Measurements from ENCODE around the gene UBXN2A.

Gene UBXN2A

GRCh38 chr2:23905155-23905554 lies 35.1 kb upstream of the UBXN2A start:
- H3K14ac ChIP-seq (ENCODE audit: low read length), result no peak overlapping the region
- H2BK5ac ChIP-seq (ENCODE audit: low read length), result no peak overlapping the region
- no peaks in the 10 kb centered on the region for H3K9me3 ChIP-seq (replicated peaks in 1 of 2; ENCODE audit: control insufficient read depth in 2 of 2, insufficient read depth in 1 of 2, low read depth in 1 of 2, low read length in 2 of 2)
- no peak overlapping the region for H2BK15ac ChIP-seq (ENCODE audit: low read length)
- DNase-seq (ENCODE audit: low spot score), result no peak
- no CpG with 5 or more reads among the region's 2 CpGs for WGBS, 2 donors (ENCODE audit: extremely low coverage in 2 of 2, insufficient read length in 2 of 2, insufficient replicate concordance in 1 of 2)
- no peak overlapping the region for H2BK12ac ChIP-seq (ENCODE audit: low read length)
- H3K4me1 ChIP-seq (ENCODE audit: control insufficient read depth in 2 of 2, insufficient read depth in 1 of 2, low read depth in 1 of 2, low read length in 2 of 2), result peaks cover 3 to 9% of the 10 kb centered on the region in 2 donors
- H3K79me1 ChIP-seq (ENCODE audit: low read depth, low read length), result no peaks in the 10 kb centered on the region
- no peak overlapping the region for H3K18ac ChIP-seq (ENCODE audit: low read length)
- H3K9ac ChIP-seq (ENCODE audit: low read depth, low read length, poor library complexity), result no peak overlapping the region
- H3K27ac ChIP-seq (replicated peaks; ENCODE audit: low read length), result no peak overlapping the region
- no peak overlapping the region for H2AK5ac ChIP-seq (ENCODE audit: low read depth, low read length)
- no peak overlapping the region for H3K4me3 ChIP-seq (ENCODE audit: low read length in 2 of 2)
- H2BK120ac ChIP-seq (ENCODE audit: low read depth, low read length), result no peak overlapping the region
- no peak overlapping the region for H2AFZ ChIP-seq (ENCODE audit: low read length)
- H4K8ac ChIP-seq (ENCODE audit: low read depth, low read length), result no peak overlapping the region
- no peak overlapping the region for H3K23ac ChIP-seq (ENCODE audit: low read depth, low read length, poor library complexity)
- H3K4me2 ChIP-seq (ENCODE audit: insufficient read depth, low read length, poor library complexity, severe bottlenecking), result no peak overlapping the region
- H4K91ac ChIP-seq (ENCODE audit: low read depth, low read length, poor library complexity), result no peak overlapping the region
- H3K4ac ChIP-seq (ENCODE audit: low read length), result no peak overlapping the region
- no peaks in the 10 kb centered on the region for H3K36me3 ChIP-seq (replicated peaks in 1 of 2; ENCODE audit: control insufficient read depth in 2 of 2, insufficient read depth in 2 of 2, low read length in 2 of 2)
- H3K27me3 ChIP-seq (ENCODE audit: control insufficient read depth in 3 of 3, insufficient read depth in 3 of 3, low read depth in 1 of 3, low read length in 3 of 3), result no peaks in the 10 kb centered on the region

DNA sequence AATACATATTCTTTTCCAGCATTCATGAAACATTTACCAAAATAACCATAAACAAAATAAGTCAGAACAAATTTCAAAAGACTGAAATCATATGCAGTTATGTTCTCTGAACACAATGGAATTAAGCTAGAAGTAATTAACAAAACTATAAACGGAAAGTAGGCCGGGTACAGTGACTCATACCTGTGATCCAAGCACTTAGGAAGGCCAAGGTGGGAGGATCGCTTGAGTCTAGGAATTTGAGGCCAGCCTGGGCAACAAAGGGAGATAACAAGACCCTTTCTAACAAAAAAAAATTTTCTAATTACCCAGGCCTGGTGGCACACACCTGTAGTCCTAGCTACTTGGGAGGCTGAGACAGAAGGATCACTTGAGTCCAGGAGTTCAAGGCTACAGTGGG lies 28.2 kb upstream of the UBXN2A start:
- peaks cover 3% of the 10 kb centered on the region for H3K79me1 ChIP-seq (ENCODE audit: low read depth, low read length)
- no peak overlapping the region for H2AFZ ChIP-seq (ENCODE audit: low read length)
- H3K4me1 ChIP-seq (ENCODE audit: control insufficient read depth in 2 of 2, insufficient read depth in 1 of 2, low read depth in 1 of 2, low read length in 2 of 2), result peaks cover 0 to 2% of the 10 kb centered on the region in 2 donors
- no peak overlapping the region for H3K9ac ChIP-seq (ENCODE audit: low read depth, low read length, poor library complexity)
- H3K4ac ChIP-seq (ENCODE audit: low read length), result no peak overlapping the region
- H3K14ac ChIP-seq (ENCODE audit: low read length), result no peak overlapping the region
- H4K91ac ChIP-seq (ENCODE audit: low read depth, low read length, poor library complexity), result no peak overlapping the region
- no peak overlapping the region for H4K8ac ChIP-seq (ENCODE audit: low read depth, low read length)
- no peak overlapping the region for H2BK5ac ChIP-seq (ENCODE audit: low read length)
- no CpG with 5 or more reads among the region's 3 CpGs for WGBS, 2 donors (ENCODE audit: extremely low coverage in 2 of 2, insufficient read length in 2 of 2, insufficient replicate concordance in 1 of 2)
- H2BK120ac ChIP-seq (ENCODE audit: low read depth, low read length), result no peak overlapping the region
- no peak overlapping the region for H3K18ac ChIP-seq (ENCODE audit: low read length)
- no peak overlapping the region for H2BK15ac ChIP-seq (ENCODE audit: low read length)
- no peaks in the 10 kb centered on the region for H3K27me3 ChIP-seq (ENCODE audit: control insufficient read depth in 3 of 3, insufficient read depth in 3 of 3, low read depth in 1 of 3, low read length in 3 of 3)
- peaks cover 0 to 4% of the 10 kb centered on the region in 2 donors for H3K36me3 ChIP-seq (replicated peaks in 1 of 2; ENCODE audit: control insufficient read depth in 2 of 2, insufficient read depth in 2 of 2, low read length in 2 of 2)
- H3K9me3 ChIP-seq (replicated peaks in 1 of 2; ENCODE audit: control insufficient read depth in 2 of 2, insufficient read depth in 1 of 2, low read depth in 1 of 2, low read length in 2 of 2), result no peaks in the 10 kb centered on the region
- H3K4me3 ChIP-seq (ENCODE audit: low read length in 2 of 2), result no peak overlapping the region
- no peak overlapping the region for H3K23ac ChIP-seq (ENCODE audit: low read depth, low read length, poor library complexity)
- H2AK5ac ChIP-seq (ENCODE audit: low read depth, low read length), result no peak overlapping the region
- no peak for DNase-seq (ENCODE audit: low spot score)
- no peak overlapping the region for H3K4me2 ChIP-seq (ENCODE audit: insufficient read depth, low read length, poor library complexity, severe bottlenecking)
- H3K27ac ChIP-seq (replicated peaks; ENCODE audit: low read length), result no peak overlapping the region
- no peak overlapping the region for H2BK12ac ChIP-seq (ENCODE audit: low read length)

GRCh38 chr2:23915327-23915726 lies 24.9 kb upstream of the UBXN2A start:
- H3K4me1 ChIP-seq (ENCODE audit: control insufficient read depth in 2 of 2, insufficient read depth in 1 of 2, low read depth in 1 of 2, low read length in 2 of 2), result peaks cover 0 to 2% of the 10 kb centered on the region in 2 donors

DNA sequence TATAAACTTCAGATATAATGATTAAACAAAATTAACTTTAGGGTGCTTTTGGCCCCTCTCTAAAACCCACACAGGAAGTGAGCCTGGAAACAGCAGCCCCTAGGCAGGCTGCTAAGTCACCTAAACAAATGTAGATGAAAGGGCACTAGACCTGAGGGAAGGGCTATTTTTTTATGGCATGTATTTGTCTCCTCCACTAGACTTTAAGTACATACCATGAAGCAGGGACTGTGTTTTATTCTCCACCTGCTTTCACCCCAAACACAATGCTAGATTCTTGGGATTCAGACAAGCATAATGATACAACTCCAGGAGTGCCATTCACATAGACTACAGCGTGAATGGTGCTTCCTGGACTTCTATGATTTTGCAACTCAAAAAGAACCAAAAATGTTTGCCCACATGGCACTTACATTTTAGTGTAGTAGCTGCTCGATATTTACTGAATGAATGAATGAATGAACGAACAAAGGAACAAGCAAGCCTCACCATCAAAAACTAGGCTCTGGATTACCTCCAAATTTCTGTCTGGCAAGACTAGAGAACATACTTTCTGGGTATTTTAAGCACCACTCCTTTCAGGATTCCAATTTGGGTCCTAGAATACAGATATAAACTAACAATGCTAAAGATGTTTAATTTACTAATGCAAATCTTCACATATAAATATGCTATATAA lies 23.4 kb upstream of the UBXN2A start:
- Histone ChIP-seq H3K14ac (ENCODE audit: low read length) (no peak overlapping the region), H3K36me3 (replicated peaks in 1 of 2; ENCODE audit: control insufficient read depth in 2 of 2, insufficient read depth in 2 of 2, low read length in 2 of 2) (peaks cover 0 to 4% of the 10 kb centered on the region in 2 donors), H2AK5ac (ENCODE audit: low read depth, low read length) (no peak overlapping the region), H3K4me3 (ENCODE audit: low read length in 2 of 2) (no peak overlapping the region), H2BK120ac (ENCODE audit: low read depth, low read length) (no peak overlapping the region), H3K27ac (replicated peaks; ENCODE audit: low read length) (no peak overlapping the region), H4K91ac (ENCODE audit: low read depth, low read length, poor library complexity) (no peak overlapping the region), H3K27me3 (ENCODE audit: control insufficient read depth in 3 of 3, insufficient read depth in 3 of 3, low read depth in 1 of 3, low read length in 3 of 3) (no peaks in the 10 kb centered on the region), H4K8ac (ENCODE audit: low read depth, low read length) (no peak overlapping the region), H3K79me1 (ENCODE audit: low read depth, low read length) (peaks cover 3% of the 10 kb centered on the region), H2BK12ac (ENCODE audit: low read length) (no peak overlapping the region), H3K9me3 (replicated peaks in 1 of 2; ENCODE audit: control insufficient read depth in 2 of 2, insufficient read depth in 1 of 2, low read depth in 1 of 2, low read length in 2 of 2) (no peaks in the 10 kb centered on the region), H3K4me2 (ENCODE audit: insufficient read depth, low read length, poor library complexity, severe bottlenecking) (no peak overlapping the region), H3K23ac (ENCODE audit: low read depth, low read length, poor library complexity) (no peak overlapping the region), H3K18ac (ENCODE audit: low read length) (no peak overlapping the region), H2BK5ac (ENCODE audit: low read length) (no peak overlapping the region), H2BK15ac (ENCODE audit: low read length) (no peak overlapping the region), H2AFZ (ENCODE audit: low read length) (no peak overlapping the region), H3K4ac (ENCODE audit: low read length) (no peak overlapping the region), H3K9ac (ENCODE audit: low read depth, low read length, poor library complexity) (no peak overlapping the region), H3K4me1 (ENCODE audit: control insufficient read depth in 2 of 2, insufficient read depth in 1 of 2, low read depth in 1 of 2, low read length in 2 of 2) (peaks cover 0 to 2% of the 10 kb centered on the region in 2 donors)
- no peak for DNase-seq (ENCODE audit: low spot score)
- WGBS, 2 donors (ENCODE audit: extremely low coverage in 2 of 2, insufficient read length in 2 of 2, insufficient replicate concordance in 1 of 2), result no CpG with 5 or more reads among the region's 3 CpGs

More at GRCh38 chr2:23915327-23915726, 24.9 kb upstream of the UBXN2A start:
- no peak overlapping the region for H3K18ac ChIP-seq (ENCODE audit: low read length)
- no peak overlapping the region for H3K23ac ChIP-seq (ENCODE audit: low read depth, low read length, poor library complexity)
- H3K4ac ChIP-seq (ENCODE audit: low read length), result no peak overlapping the region
- H3K27ac ChIP-seq (replicated peaks; ENCODE audit: low read length), result no peak overlapping the region
- no peak overlapping the region for H2AK5ac ChIP-seq (ENCODE audit: low read depth, low read length)
- WGBS, 2 donors (ENCODE audit: extremely low coverage in 2 of 2, insufficient read length in 2 of 2, insufficient replicate concordance in 1 of 2), result no CpG with 5 or more reads among the region's 7 CpGs
- no peak overlapping the region for H2BK15ac ChIP-seq (ENCODE audit: low read length)
- H2BK5ac ChIP-seq (ENCODE audit: low read length), result no peak overlapping the region
- no peak overlapping the region for H2BK12ac ChIP-seq (ENCODE audit: low read length)
- no peak overlapping the region for H4K8ac ChIP-seq (ENCODE audit: low read depth, low read length)
- H4K91ac ChIP-seq (ENCODE audit: low read depth, low read length, poor library complexity), result no peak overlapping the region
- H3K79me1 ChIP-seq (ENCODE audit: low read depth, low read length), result peaks cover 5% of the 10 kb centered on the region
- no peak overlapping the region for H2BK120ac ChIP-seq (ENCODE audit: low read depth, low read length)
- H3K9ac ChIP-seq (ENCODE audit: low read depth, low read length, poor library complexity), result no peak overlapping the region
- H2AFZ ChIP-seq (ENCODE audit: low read length), result no peak overlapping the region
- H3K4me2 ChIP-seq (ENCODE audit: insufficient read depth, low read length, poor library complexity, severe bottlenecking), result no peak overlapping the region
- peaks cover 0 to 4% of the 10 kb centered on the region in 2 donors for H3K36me3 ChIP-seq (replicated peaks in 1 of 2; ENCODE audit: control insufficient read depth in 2 of 2, insufficient read depth in 2 of 2, low read length in 2 of 2)
- H3K4me3 ChIP-seq (ENCODE audit: low read length in 2 of 2), result no peak overlapping the region
- no peaks in the 10 kb centered on the region for H3K9me3 ChIP-seq (replicated peaks in 1 of 2; ENCODE audit: control insufficient read depth in 2 of 2, insufficient read depth in 1 of 2, low read depth in 1 of 2, low read length in 2 of 2)
- no peak overlapping the region for H3K14ac ChIP-seq (ENCODE audit: low read length)
- no peak for DNase-seq (ENCODE audit: low spot score)
- H3K27me3 ChIP-seq (ENCODE audit: control insufficient read depth in 3 of 3, insufficient read depth in 3 of 3, low read depth in 1 of 3, low read length in 3 of 3), result no peaks in the 10 kb centered on the region
